GOT3 (cell line): Measurements from ENCODE around the gene MMP19.
A peak's percentile ranks its signal among the peaks of the same experiment; 100 is the strongest.
"Not testable (repeated sequence)": the region's sequence is repeated elsewhere in the genome, so short reads cannot be mapped to it uniquely, and the experiment has no call there.

Experiments used
- DNase-seq: peaks from one replicate; lab custom pipeline; 2025; ENCODE audit warnings: mixed read lengths; lab: John Stamatoyannopoulos, UW

Gene MMP19, protein sequence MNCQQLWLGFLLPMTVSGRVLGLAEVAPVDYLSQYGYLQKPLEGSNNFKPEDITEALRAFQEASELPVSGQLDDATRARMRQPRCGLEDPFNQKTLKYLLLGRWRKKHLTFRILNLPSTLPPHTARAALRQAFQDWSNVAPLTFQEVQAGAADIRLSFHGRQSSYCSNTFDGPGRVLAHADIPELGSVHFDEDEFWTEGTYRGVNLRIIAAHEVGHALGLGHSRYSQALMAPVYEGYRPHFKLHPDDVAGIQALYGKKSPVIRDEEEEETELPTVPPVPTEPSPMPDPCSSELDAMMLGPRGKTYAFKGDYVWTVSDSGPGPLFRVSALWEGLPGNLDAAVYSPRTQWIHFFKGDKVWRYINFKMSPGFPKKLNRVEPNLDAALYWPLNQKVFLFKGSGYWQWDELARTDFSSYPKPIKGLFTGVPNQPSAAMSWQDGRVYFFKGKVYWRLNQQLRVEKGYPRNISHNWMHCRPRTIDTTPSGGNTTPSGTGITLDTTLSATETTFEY

DNA sequence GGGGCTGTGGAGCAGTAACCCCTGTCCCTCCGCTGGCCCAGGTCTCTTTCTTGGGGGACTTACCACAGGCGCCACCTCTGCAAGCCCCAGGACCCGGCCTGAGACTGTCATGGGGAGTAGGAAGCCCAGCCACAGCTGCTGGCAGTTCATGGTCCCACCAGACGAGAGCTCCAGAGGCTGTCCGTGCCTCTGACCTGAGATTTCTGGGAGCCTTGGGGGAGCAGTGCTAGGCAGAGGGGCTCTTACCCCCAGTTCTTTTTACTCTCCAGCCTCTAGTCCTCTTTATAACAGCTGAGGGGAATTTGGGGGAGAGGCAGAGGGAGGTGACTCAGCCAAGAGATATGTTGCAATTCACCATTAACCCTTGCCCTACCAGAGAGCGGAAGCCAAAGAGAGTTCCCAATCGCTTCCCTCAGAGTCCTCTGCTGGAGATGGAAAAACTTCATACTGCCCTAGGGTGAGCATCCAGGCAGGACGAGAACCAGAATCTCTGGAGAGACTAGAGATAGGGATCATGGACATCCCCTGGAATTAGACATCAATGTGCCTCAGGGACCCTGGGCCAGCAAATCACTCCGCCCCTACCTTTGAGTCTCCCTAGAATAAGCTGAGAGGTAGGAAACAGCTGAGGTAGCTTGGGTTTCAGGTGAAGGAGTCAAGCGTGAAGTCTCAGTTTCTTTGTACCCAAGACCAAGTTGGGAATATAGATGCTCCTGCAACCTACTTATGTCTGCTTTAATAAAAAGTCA, at the start of gene MMP19:
Gene MMP19 (minus strand): TSS at position 256 of the 749 bp plus-strand sequence. CDS start 106 bp downstream, at position 150.
- DNase-seq = no peak

DNA sequence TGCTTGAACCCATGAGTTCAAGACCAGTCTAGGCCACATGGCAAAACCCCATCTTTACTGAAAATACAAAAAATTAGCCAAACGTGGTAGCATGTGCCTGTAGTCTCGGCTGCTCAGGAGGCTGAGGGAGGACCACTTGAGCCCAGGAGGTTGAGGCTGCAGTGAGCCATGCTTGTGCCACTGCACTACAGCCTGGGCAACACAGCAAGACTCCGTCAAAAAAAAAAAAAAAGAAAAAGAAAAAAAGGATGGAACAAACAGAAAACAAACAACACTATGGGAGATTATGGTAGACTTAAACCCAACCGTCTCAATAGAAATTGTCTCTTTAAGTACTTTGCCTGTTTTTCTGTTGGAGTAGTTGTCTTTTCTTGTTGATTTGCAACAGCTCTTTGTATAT, 48.6 kb upstream of the MMP19 start:
- no peak for DNase-seq

DNA sequence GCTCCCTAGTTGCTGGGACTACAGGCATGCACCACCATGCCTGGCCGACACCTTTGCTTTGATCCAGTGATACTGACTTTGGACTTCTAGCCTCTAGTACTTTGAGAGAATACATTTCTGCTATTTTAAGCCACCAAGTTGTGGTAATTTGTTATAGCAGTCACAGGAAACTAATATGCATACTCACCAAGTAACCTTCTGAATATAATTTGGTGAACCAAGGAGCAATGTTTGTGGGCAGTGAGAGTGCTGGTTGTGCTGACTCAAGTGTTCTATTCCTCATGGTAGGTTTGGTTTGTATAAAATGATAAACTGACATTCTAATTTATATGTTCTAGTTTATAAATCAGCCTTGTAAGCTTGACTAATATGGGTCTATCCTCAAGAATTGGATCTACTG, 42.4 kb upstream of the MMP19 start:
- no peak for DNase-seq

DNA sequence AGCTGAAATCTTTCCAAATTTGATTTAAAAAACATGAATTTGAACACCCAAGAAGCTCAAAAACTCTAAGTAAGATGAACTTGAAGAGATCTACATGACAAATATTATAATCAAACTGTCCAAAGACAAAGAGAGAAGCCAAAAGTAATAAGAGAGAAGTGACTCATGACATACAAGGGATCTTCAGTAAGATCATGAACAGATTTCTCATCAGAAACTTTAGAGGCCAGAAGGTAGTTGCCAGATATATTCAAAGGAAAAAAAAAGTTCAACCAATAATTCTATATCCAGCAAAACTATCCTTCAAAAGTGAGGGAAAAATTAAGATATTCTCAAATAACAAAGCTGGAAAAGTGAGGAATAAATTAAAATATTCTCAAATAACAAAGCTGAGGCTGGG, 35.1 kb upstream of the MMP19 start:
- no peak for DNase-seq

DNA sequence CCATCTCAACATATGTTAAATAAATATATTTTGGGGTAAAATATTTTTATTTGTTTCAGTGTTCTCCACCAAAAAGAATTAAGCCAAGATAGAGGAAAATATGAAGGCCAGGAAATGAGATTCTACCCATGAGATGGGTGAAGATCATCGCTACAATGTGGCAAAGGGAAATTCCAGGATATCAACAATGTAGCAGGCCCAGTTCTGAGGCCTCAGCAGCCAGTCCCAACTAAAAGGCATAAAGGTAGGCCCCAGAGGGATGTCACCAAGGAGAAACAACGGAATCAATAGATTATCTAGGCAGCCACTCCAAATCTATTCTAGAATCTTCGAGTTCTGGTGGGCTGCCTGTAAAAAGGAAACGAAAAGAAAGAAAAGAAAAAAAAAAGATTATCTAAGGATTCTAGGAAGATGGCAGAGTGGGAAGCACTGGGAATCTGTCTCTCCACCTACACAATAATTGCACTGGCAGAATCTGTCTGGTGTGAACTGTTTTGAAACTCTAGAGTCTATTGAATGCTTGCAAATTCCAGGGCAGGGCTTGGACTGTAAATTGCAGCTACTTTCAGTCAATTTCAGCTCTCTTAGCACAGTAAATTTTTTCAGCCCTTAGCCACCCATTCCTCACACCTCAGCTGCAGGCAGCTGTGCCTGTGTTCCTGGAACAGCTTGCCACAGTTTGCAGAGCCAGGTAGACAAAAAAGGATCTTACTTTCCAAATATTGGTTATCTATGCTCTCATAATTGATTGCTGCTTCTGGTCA, 33.1 kb upstream of the MMP19 start:
- no peak for DNase-seq

DNA sequence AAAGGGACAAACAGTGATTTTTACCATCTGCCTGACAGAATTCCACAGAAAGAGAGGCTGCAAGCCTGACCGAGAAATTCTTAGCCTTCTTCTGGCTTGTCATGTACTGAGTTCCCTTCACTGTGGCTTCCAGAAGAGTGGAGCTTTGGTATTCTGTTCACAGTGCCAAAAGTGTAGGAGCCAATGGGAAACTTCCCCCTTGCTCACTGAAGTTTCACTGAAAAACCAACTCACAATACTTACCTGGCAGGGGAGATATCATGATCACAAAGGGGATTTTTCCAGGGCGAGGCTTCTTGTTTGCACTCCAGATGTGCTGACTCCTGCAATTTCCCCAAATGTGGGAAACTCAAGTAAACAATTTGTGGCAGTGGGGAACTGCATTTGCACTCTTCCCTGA, 31.7 kb upstream of the MMP19 start:
- DNase-seq = no peak

DNA sequence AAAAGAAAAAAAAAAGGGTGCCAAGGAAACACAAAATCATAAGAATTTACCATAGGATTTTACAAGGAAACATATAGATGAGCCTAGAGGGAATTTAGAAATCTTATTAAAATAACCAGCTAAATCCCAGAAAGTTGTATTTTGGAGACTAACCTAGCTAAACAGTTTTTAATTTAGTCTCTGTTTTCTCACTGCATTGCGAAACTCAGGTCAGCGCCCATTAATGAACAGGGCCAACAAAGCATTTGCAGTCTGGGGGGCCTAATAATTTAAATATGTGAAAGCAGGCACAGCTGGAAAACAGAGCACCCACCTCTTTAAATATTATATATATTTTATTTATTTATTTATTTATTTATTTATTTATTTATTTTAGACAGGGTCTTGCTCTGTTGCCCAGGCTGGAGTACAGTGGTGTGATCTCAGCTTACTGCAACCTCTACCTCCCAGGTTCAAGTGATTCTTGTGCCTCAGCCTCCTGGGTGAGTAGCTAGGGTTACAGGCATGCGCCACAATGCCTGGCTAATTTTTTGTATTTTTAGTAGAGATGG, 23.8 kb upstream of the MMP19 start:
- DNase-seq = not testable (repeated sequence)

DNA sequence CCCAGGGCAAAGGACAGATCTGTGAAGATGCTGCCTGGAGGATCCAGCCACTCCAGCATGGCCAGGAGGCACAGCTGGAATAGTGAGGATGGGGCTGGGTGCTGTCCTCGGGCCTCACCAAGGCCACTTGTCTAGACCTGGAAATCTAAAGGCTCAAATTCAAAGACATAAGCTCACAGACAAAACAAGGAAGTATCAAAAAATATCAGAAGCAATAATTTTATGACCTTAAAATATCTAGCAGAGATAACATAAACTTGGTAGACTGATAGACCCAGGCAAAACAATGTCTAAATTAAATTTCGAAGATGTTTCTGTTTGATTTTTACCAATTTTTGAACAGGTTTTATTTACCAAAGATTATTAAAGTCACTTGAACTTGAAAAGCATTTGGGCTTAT, 22.6 kb upstream of the MMP19 start:
- no peak for DNase-seq

DNA sequence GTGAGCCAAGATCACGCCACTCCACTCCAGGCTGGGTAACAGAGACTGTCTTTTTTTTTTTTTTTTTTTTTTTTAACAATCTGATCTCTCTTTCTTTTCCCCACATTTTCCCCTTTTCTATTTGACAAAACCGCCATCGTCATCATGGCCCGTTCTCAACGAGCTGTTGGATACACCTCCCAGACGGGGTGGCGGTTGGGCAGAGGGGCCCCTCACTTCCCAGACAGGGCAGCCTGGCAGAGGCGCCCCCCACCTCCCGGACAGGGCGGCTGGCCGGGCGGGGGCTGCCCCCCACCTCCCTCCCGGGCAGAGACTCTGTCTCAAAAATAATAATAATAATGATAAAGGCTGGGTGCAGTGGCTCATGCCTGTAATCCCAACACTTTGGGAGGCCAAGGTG, 20.2 kb upstream of the MMP19 start:
- DNase-seq = not testable (repeated sequence)

DNA sequence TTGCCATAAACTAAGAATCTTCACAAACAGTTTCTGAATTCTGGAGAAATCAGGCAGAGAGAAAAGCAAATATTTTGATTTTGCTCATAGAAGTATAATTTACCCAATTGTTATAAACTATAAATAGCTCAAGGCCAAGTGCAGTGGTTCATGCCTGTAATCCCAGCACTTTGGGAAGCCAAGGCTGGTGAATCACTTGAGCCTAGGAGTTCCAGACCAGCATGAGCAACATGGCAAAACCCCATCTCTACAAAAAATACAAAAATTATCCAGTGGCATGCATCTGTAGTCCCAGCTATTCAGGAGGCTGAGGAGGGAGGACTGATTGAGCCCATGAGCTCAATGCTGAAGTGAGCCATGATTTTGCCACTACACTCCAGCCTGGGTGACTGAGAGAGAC, 19.6 kb upstream of the MMP19 start:
- no peak for DNase-seq

DNA sequence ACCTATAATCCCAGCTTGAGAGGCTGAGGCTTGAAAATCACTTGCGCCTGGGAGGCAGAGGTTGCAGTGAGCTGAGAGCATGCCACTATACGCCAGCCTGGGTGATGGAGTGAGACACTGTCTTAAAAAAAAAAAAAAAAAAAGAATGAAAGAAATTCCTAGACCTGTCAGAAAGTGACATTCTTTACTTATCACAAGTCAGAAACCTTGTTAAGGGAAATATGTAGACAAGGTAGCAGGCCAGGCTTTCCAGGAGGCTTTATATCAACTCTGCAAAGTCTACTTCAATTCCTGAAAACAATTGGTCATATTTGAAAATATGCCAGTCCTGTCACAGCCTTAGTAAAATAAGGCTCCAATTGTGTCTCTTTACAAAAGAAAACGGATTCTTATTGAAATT, 19.1 kb upstream of the MMP19 start:
- DNase-seq = no peak

DNA sequence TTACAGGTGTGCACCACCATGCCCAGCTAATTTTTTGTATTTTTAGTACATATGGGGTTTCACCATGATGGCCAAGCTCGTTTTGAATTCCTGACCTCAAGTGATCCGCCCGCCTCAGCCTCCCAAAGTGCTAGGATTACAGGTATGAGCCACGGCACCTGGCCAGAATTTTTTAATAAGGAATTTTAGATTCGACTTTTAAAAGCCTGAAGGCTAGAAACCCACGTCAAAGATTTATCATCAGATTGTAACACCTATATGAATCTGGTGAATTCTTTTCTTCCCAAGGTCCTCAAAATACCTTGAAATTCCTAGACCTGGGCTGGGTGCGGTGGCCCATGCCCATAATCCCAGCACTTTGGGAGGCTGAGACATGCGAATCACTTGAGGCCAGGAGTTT, 18.7 kb upstream of the MMP19 start:
- no peak for DNase-seq

DNA sequence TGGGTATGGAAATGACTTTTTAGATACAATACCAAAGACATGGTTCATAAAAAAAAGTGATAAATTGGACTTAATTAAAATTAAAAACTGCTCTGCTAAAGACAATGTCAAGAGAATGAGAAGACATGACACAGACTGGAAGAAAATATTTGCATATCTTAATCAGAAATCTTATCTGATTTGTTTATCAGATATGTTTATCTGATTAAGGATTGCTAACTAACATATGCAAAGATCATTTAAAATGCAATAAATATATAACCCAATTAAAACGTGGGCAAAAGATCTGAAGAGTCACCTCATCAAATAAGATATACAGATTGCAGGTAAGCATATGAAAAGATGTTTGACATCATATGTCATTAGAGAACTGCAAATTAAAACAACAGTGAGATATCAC, 10.0 kb upstream of the MMP19 start:
- DNase-seq = no peak

DNA sequence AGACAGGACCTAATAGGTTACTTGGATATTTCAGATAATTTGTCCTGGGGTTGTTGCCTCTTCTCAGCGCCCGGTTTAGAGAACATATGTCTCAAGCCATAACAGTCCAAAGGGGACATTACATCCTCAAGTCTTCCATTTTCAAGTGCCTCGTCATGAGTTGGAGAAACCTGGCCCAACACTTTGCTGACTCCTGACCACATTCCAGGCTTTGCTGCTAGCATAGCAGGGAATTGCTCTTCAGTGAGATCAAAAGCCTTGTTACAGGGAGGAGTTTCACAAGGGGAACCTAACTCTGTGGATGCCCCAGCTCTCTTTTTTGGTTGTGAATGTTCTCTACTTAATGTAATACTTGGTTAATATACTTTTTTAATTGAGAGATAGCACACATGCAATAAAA, 8.2 kb upstream of the MMP19 start:
- DNase-seq = no peak

DNA sequence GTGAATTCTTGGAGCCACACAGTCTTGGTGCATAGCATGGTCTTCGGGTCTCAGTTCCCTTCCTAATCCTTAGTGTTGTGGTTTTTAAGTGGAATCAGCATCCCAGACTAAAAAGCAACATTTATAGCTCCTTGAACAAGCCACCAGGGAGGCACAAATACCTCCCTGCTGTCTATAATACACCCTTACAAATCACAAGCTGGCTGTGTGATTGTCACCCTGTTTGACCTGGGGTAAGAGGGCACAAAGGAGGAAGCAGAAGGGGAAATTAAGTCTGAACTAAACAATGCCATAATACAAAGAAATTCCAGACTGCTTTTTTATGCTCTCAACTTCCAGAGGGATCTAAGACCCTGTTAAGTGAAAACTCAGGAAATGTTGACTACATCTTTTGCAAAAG, 7.7 kb upstream of the MMP19 start:
- no peak for DNase-seq

DNA sequence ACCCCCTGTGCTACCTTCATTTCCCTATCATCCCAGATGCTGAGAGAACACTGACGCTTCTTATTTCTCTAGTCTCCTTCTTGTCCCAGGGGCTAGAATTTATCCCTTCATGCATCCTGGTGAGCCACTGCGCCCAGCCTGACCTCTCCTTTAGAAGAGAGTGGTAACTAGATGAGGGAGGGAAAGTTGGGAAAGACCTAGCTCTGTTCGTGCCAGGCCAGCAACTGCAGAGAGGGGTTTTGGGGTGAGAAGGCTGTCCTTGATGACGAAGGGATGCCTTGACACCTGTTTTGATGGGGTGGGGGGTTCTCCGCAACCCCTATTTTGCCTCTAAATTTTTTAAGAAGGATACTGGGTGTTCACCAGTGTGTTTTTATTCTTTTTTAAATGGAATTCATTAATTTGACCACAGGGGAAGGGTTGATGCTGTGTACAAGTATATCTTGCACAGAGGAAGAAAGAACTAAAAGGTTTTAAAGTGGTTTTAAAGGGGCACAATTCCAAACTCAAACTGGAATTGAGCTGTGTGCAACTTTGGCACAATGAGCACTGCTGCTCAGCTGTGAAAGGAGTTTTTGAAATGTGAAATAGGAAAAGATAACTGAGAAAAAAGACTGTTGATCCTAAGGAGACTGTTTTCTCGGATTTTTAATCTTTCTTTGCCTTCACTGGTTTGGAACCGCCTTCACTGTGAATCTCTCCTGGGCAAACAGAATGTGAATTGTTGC, 7.0 kb upstream of the MMP19 start:
- DNase-seq = no peak

DNA sequence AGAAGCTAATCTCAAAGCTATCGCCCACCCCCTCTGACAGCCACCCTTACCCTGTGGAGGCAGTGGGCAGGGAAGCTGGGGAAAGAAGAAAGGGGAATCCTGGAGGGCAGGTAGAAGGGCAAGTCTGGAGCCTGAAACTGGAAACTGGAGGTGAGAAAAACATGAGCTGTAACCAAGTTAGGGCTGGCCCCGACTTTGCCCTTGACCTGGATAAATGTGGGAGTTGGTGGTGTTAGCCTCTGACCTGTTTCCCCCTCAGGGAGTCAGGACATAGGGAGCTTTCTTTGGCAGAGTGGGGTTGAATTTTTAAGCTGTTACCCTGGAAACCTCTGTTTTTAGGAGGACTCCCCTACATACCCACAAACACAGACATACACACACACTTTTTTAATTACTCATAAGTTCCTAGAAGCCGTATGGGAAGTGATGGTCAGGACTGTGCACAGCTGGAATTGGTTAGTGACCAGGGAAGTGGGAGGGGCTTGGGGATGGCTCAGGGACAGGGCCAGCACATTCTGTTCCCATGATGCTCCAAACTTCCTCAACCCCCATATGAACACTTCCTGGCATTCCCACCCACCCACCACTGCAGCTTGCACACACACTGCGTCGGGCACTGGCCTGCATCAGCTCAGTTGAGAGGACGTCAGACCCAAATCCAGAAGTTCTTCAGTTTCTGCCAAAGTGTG, 5.0 kb upstream of the MMP19 start:
- peak; percentile 36 for DNase-seq

DNA sequence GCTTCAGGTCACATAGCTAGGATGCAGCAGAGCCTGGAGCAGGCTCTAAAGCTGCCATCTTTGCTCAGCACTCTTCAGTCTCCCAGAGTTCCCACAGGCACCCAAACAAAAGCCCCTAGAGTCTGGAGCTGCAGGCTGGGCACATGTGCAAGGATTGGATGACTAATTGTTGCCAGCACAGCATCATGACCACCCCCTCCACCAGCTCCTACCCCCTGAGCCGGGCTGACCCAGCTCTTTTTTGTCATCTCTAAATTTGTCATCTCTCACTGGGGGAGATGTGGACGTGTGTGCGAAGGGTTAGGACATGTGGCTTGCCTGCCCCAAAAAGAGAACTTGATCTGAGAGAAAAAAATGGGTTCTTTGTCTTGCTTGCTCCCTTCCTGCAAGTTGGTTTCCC, 4.3 kb upstream of the MMP19 start:
- no peak for DNase-seq

DNA sequence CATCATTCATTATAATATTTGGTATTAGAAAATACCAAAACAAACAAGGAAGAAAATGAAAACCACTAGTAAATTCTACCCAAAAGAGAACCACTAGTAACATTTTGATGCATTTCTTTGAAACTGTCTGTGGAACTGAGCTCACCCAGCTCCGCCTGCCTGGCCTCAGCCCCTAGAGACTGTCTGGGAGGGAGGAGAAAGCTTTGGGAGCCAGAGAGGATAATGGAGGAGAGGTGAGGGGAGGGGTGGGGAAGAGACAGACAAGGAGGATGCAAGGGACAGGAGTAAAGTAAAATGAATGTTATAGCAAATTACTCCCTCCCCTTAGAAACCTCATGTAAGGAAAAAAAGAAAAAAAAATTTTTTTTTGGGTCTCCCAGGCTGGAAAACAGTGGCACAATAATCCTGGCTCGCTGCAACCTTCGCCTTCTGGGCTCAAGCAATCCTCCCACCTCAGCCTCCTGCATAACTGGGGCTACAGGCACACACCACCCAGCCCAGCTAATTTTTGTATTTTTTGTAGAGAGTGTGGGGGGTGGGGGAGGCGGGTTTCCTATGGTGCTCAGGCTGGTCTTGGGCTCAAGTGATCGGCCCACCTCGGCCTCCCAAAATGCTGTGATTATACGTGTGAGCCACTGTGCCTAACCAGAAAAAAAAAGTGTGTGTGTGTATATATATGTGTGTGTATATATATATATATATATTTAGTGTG, 3.2 kb upstream of the MMP19 start:
- DNase-seq = no peak

DNA sequence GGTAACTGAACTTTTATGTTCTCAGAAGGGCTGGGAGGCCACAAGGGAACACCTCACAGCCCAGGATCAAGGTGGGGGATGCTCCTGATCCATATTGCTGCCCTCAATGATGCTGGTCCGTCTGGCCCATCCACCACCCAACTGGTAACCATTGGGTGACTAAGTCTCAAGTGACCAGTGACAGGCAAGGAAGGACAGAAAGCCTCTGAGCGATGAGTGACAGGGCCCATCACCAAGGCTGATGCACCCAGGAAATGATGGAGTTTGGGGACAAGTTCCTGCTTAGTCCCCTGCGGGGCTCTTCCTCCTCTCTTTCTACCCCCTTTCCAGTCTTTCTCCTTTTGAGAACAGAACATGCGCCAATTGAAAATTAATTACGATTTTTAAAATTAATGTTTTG, 2.6 kb upstream of the MMP19 start:
- DNase-seq = no peak
